Neutrophil (primary cell): ENCODE data around the gene MTFP1.
"Not testable (repeated sequence)": the region's sequence is repeated elsewhere in the genome, so short reads cannot be mapped to it uniquely, and the experiment has no call there.

Experiments
- H3K27ac ChIP-seq: fragments of 200-600 bp; sonication (generic); 2 replicates; pipeline ENCODE4 v1.5.1; 2016; ENCODE audit warnings: mild to moderate bottlenecking, moderate library complexity
- H3K27me3 ChIP-seq: fragments of 200-600 bp; sonication (generic); 2 replicates; pipeline ENCODE4 v1.6.0; 2016; ENCODE audit warnings: mild to moderate bottlenecking
- H3K36me3 ChIP-seq: fragments of 200-600 bp; sonication (generic); 2 replicates; pipeline ENCODE4 v1.5.1; 2017
- H3K4me1 ChIP-seq, 2 experiments: fragments of 200-600 bp in 1 of 2; sonication (generic) in 1 of 2; 1 replicate in 1 of 2; 2 replicates in 1 of 2; pipeline versions ENCODE4 v1.5.1 to v1.6.1; 2013 to 2016; ENCODE audit warnings: low read depth in 1 of 2, low read length in 1 of 2, mild to moderate bottlenecking in 1 of 2, moderate library complexity in 1 of 2; ENCODE audit not compliant: control insufficient read depth in 1 of 2, insufficient read depth in 1 of 2
- H3K4me3 ChIP-seq, 2 experiments: fragments of 200-600 bp in 1 of 2; sonication (generic) in 1 of 2; 1 replicate in 1 of 2; 2 replicates in 1 of 2; pipeline ENCODE4 v1.5.1; 2013 to 2016; ENCODE audit warnings: low read depth in 1 of 2, low read length in 1 of 2, mild to moderate bottlenecking in 1 of 2, moderate library complexity in 1 of 2
- H3K9me3 ChIP-seq: fragments of 200-600 bp; sonication (generic); 2 replicates; pipeline ENCODE4 v1.5.1; 2016
- CTCF ChIP-seq: fragments of 200-600 bp; sonication (generic); IDR thresholded peaks from 2 replicates; pipeline ENCODE4 v1.5.1; 2016; ENCODE audit warnings: antibody characterized with exemption

The MTFP1 gene

GRCh38 chr22:30399718-30400117 lies 25.9 kb upstream of the MTFP1 start:
- peaks cover 59% of the 10 kb centered on the region for H3K27me3 ChIP-seq
- no peak for TF ChIP-seq CTCF
- no peak overlapping the region for H3K27ac ChIP-seq
- no peak overlapping the region for H3K4me3 ChIP-seq
- H3K9me3 ChIP-seq = no peaks in the 10 kb centered on the region
- no peaks in the 10 kb centered on the region for H3K36me3 ChIP-seq
- H3K4me1 ChIP-seq = peaks cover 3 to 8% of the 10 kb centered on the region in 2 experiments

GRCh38 chr22:30400159-30400558 lies 25.4 kb upstream of the MTFP1 start:
- Histone ChIP-seq H3K36me3 (no peaks in the 10 kb centered on the region), H3K27me3 (peaks cover 55% of the 10 kb centered on the region), H3K9me3 (no peaks in the 10 kb centered on the region), H3K4me1 (peaks cover 3 to 8% of the 10 kb centered on the region in 2 experiments), H3K4me3 (no peak overlapping the region), H3K27ac (no peak overlapping the region)
- no peak for TF ChIP-seq CTCF

GRCh38 chr22:30401024-30401423 lies 24.5 kb upstream of the MTFP1 start:
- H3K27me3 ChIP-seq = peaks cover 46% of the 10 kb centered on the region
- H3K36me3 ChIP-seq, H3K27ac ChIP-seq, H3K9me3 ChIP-seq, H3K4me3 ChIP-seq, H3K4me1 ChIP-seq: not testable (repeated sequence)

GRCh38 chr22:30402028-30402765 lies 23.4 kb upstream of the MTFP1 start:
- Histone ChIP-seq H3K36me3 (no peaks in the 10 kb centered on the region), H3K27ac (no peak overlapping the region), H3K27me3 (peaks cover 34% of the 10 kb centered on the region), H3K9me3 (no peaks in the 10 kb centered on the region), H3K4me1 (peaks cover 0 to under 1% of the 10 kb centered on the region in 2 experiments), H3K4me3 (no peak overlapping the region)
- TF ChIP-seq CTCF = no peak

- not testable (repeated sequence) for H3K4me3 ChIP-seq, H3K9me3 ChIP-seq, H3K36me3 ChIP-seq, H3K27ac ChIP-seq, H3K4me1 ChIP-seq
- H3K27me3 ChIP-seq = peaks cover 29% of the 10 kb centered on the region
Observed at GRCh38 chr22:30402766-30403104, 22.8 kb upstream of the MTFP1 start.

- H3K4me1 ChIP-seq = no peaks in the 10 kb centered on the region
- H3K27me3 ChIP-seq = peaks cover 13% of the 10 kb centered on the region
- H3K9me3 ChIP-seq = no peaks in the 10 kb centered on the region
- H3K27ac ChIP-seq = no peak overlapping the region
- TF ChIP-seq CTCF = no peak
- H3K4me3 ChIP-seq = no peak overlapping the region
- H3K36me3 ChIP-seq = no peaks in the 10 kb centered on the region
Observed at GRCh38 chr22:30404307-30404706, 21.3 kb upstream of the MTFP1 start.
